Kidney (tissue), 14 donors: Measurements from ENCODE around the gene SPTBN5. TPM values are rescaled to one million over a fixed set of nuclear protein-coding genes. Genes with fewer than 3 reads are reported as not detected.

Source experiments
- DNase-seq, 5 donors: peaks; one replicate each; pipeline ENCODE4 v3.0.0-alpha.2; 2013 to 2020
- FAIRE-seq: peaks from 2 replicates; lab custom pipeline; 2012; peaks lifted over from hg19 to GRCh38; lab: Jason Lieb, UNC
- H3K27ac ChIP-seq, 2 donors: one replicate each; pipeline ENCODE4 v1.7.0; 2013; ENCODE audit warnings: low read depth in 2 of 2, low read length in 2 of 2, inconsistent platforms in 1 of 2
- H3K27me3 ChIP-seq: one replicate; pipeline ENCODE4 v1.7.1; 2013; ENCODE audit warnings: low read length, inconsistent platforms; ENCODE audit not compliant: control insufficient read depth, insufficient read depth
- H3K36me3 ChIP-seq, 3 donors: one replicate each; pipeline versions ENCODE4 v1.7.0 to v1.7.1; 2013; ENCODE audit warnings: low read length in 3 of 3, control low read depth in 1 of 3, inconsistent platforms in 1 of 3; ENCODE audit not compliant: insufficient read depth in 3 of 3, control insufficient read depth in 2 of 3
- H3K4me1 ChIP-seq, 3 donors: one replicate each; pipeline versions ENCODE4 v1.7.0 to v1.7.1; 2013; ENCODE audit warnings: low read length in 3 of 3, inconsistent platforms in 1 of 3, low read depth in 1 of 3; ENCODE audit not compliant: control insufficient read depth in 2 of 3, insufficient read depth in 2 of 3
- H3K4me3 ChIP-seq, 3 donors: one replicate each; pipeline versions ENCODE4 v1.7.0 to v1.8.1; 2013; ENCODE audit warnings: low read length in 3 of 3, control low read depth in 1 of 3, inconsistent platforms in 1 of 3
- H3K9ac ChIP-seq, 3 donors: one replicate each; pipeline versions ENCODE4 v1.7.0 to v1.7.1; 2013; ENCODE audit warnings: low read length in 3 of 3, control low read depth in 1 of 3, inconsistent platforms in 1 of 3
- H3K9me3 ChIP-seq, 3 donors: one replicate each; pipeline versions ENCODE4 v1.7.0 to v1.7.1; 2013; ENCODE audit warnings: low read length in 3 of 3, control low read depth in 1 of 3, inconsistent platforms in 1 of 3; ENCODE audit not compliant: control insufficient read depth in 2 of 3, insufficient read depth in 1 of 3
- CTCF ChIP-seq: IDR thresholded peaks from 3 replicates; pipeline ENCODE4 v1.5.1; 2012; ENCODE audit warnings: mild to moderate bottlenecking, moderate library complexity, borderline replicate concordance; ENCODE audit not compliant: insufficient read depth; ENCODE audit errors: extremely low read depth
- intact Hi-C: fragments of 100-400 bp; cut with DNase I; formaldehyde crosslinking; loops from one replicate; pipeline ENCODE4 v1.11.1; 2022
- polyA plus RNA-seq: library from polyadenylated mRNA; stranded (reverse); fragments of 350-450 nt; fragmentation: Illumina TruSeq; extraction: RNeasy Lipid Tissue Mini Kit (QIAGEN cat#74804); gene quantifications from one replicate; pipeline ENCODE4 v1.2.3, GENCODE V29; 2014; ENCODE audit warnings: low read depth, low replicate concordance; ENCODE audit not compliant: insufficient read depth
- total RNA-seq: library from RNA; stranded (reverse); fragmentation: NEBNext Ultra II Directional; extraction: Animal tissue kit (Norgen Biotek cat#: 25700); gene quantifications from one replicate; pipeline ENCODE4 v1.2.1, GENCODE V29; 2021
- donor health status: control.
- donor health status: control.
- donor health status: control.
- donor health status: control.
- donor health status: control.
- donor health status: DM: yes; HTN: yes; CAD: no.
- donor health status: Normal renal cell carcinoma (clear cell type).

Gene SPTBN5
- total and polyA plus RNA-seq, 2 donors from 2014 or later, result 1.2 to 2.6 TPM

- DNase-seq, result no peak
- H3K4me1 ChIP-seq, result peaks cover 0 to 4% (median 0%) of the 10 kb centered on the region in 3 donors
- no peak overlapping the region for H3K9ac ChIP-seq
- intact Hi-C loops, result no loop called here
- no peaks in the 10 kb centered on the region for H3K27me3 ChIP-seq
- no peak overlapping the region for H3K27ac ChIP-seq
- TF ChIP-seq CTCF, result no peak
- no peak for FAIRE-seq
- H3K9me3 ChIP-seq, result no peaks in the 10 kb centered on the region
- peaks cover 2 to 28% (median 26%) of the 10 kb centered on the region in 3 donors for H3K36me3 ChIP-seq
- H3K4me3 ChIP-seq, result no peak overlapping the region
These were observed 76.5 kb downstream of the SPTBN5 start for GRCh38 chr15:41817327-41817726.

- FAIRE-seq, result no peak
- H3K36me3 ChIP-seq, result peaks cover 2 to 28% (median 26%) of the 10 kb centered on the region in 3 donors
- intact Hi-C loops, result no loop called here
These were observed 77.1 kb downstream of the SPTBN5 start for GRCh38 chr15:41816788-41817187.

GRCh38 chr15:41814534-41814933 is 79.3 kb downstream of the SPTBN5 start:
- intact Hi-C loops, result loop anchor here (5.0 kb wide), 1 partner anchor 42 kb away; the partner anchor contains the start of gene MAPKBP1
- no peak for TF ChIP-seq CTCF

More at GRCh38 chr15:41816788-41817187, 77.1 kb downstream of the SPTBN5 start:
- no peak overlapping the region for H3K9ac ChIP-seq
- no peak overlapping the region for H3K27ac ChIP-seq
- no peak overlapping the region for H3K4me3 ChIP-seq
- DNase-seq, result no peak
- no peak for TF ChIP-seq CTCF
- no peaks in the 10 kb centered on the region for H3K27me3 ChIP-seq
- H3K9me3 ChIP-seq, result no peaks in the 10 kb centered on the region
- peaks cover 0 to 4% (median 0%) of the 10 kb centered on the region in 3 donors for H3K4me1 ChIP-seq

GRCh38 chr15:41813426-41813825 is 80.4 kb downstream of the SPTBN5 start:
- Histone ChIP-seq H3K9me3 (no peaks in the 10 kb centered on the region), H3K4me1 (no peaks in the 10 kb centered on the region), H3K27ac (no peak overlapping the region), H3K27me3 (no peaks in the 10 kb centered on the region), H3K36me3 (peaks cover 0 to 20% (median 17%) of the 10 kb centered on the region in 3 donors), H3K4me3 (no peak overlapping the region), H3K9ac (no peak overlapping the region)
- no peak for DNase-seq
- intact Hi-C loops, result loop anchor here (5.0 kb wide), 1 partner anchor 41 kb away; the partner anchor contains the start of gene MAPKBP1
- no peak for TF ChIP-seq CTCF
- FAIRE-seq, result no peak

More at GRCh38 chr15:41814534-41814933, 79.3 kb downstream of the SPTBN5 start:
- Histone ChIP-seq H3K27me3 (no peaks in the 10 kb centered on the region), H3K9me3 (no peaks in the 10 kb centered on the region), H3K4me1 (no peaks in the 10 kb centered on the region), H3K9ac (no peak overlapping the region), H3K4me3 (no peak overlapping the region), H3K36me3 (peaks cover 2 to 26% (median 24%) of the 10 kb centered on the region in 3 donors), H3K27ac (no peak overlapping the region)
- FAIRE-seq (no peak), DNase-seq (no peak)
